HepG2 (cell line): ENCODE data around the gene NUP85. TPM values are rescaled to one million over a fixed set of nuclear protein-coding genes. Genes with fewer than 3 reads are reported as not detected.

Source experiments
- AHR ChIP-seq: IDR thresholded peaks from 2 replicates; pipeline ENCODE4 v1.6.1; 2018; ENCODE audit warnings: missing genetic modification reagents, missing compliant biosample characterization
- ARHGAP35 ChIP-seq: sonication (generic); formaldehyde crosslinking; IDR thresholded peaks from 2 replicates; pipeline ENCODE4 v1.9.0; 2022; ENCODE audit warnings: mild to moderate bottlenecking, inconsistent platforms, moderate library complexity, missing genetic modification reagents, borderline replicate concordance
- CCDC6 ChIP-seq: sonication (generic); formaldehyde crosslinking; IDR thresholded peaks from 2 replicates; pipeline ENCODE4 v1.8.1; 2022; ENCODE audit warnings: mild to moderate bottlenecking, missing genetic modification reagents, moderate library complexity
- FOXO1 ChIP-seq: sonication (generic); formaldehyde crosslinking; IDR thresholded peaks from 2 replicates; pipeline ENCODE4 v1.4.0; 2020; ENCODE audit warnings: missing genetic modification reagents
- ISX ChIP-seq: sonication (generic); formaldehyde crosslinking; conservative IDR thresholded peaks from 2 replicates; pipeline ENCODE4 v1.5.0; 2020; ENCODE audit warnings: missing genetic modification reagents
- LCORL ChIP-seq, 2 experiments: fragments of 450-650 bp in 1 of 2; sonication (generic) in 1 of 2; formaldehyde crosslinking in 1 of 2; IDR thresholded peaks; 2 replicates each; pipeline versions ENCODE4 v1.5.0 to v1.6.1; 2017 to 2020; ENCODE audit warnings: antibody characterized with exemption in 1 of 2, missing genetic modification reagents in 1 of 2
- MED1 ChIP-seq: sonication (generic); formaldehyde crosslinking; IDR thresholded peaks from 2 replicates; pipeline ENCODE4 v1.4.0; 2020; ENCODE audit warnings: missing genetic modification reagents
- NONO ChIP-seq, 2 experiments: fragments of 450-650 bp in 1 of 2; sonication (generic) in 1 of 2; formaldehyde crosslinking in 1 of 2; IDR thresholded peaks in 1 of 2; conservative IDR thresholded peaks in 1 of 2; 2 replicates each; pipeline versions ENCODE4 v1.6.1 to v1.8.0; 2017 to 2022; ENCODE audit warnings: mild to moderate bottlenecking in 1 of 2, missing genetic modification reagents in 1 of 2, moderate library complexity in 1 of 2
- NR2F1 ChIP-seq, 2 experiments: fragments of 450-650 bp in 1 of 2; formaldehyde crosslinking in 1 of 2; IDR thresholded peaks; 2 replicates each; pipeline versions ENCODE4 v1.5.0 to v1.6.1; 2016 to 2020; ENCODE audit warnings: mild to moderate bottlenecking in 1 of 2, missing compliant biosample characterization in 1 of 2, missing genetic modification reagents in 1 of 2, moderate library complexity in 1 of 2
- SATB2 ChIP-seq: sonication (generic); formaldehyde crosslinking; IDR thresholded peaks from 2 replicates; pipeline ENCODE4 v1.5.0; 2020; ENCODE audit warnings: missing genetic modification reagents
- SIN3A ChIP-seq: IDR thresholded peaks from 2 replicates; pipeline ENCODE4 v1.6.1; 2011; ENCODE audit warnings: low read depth, mild to moderate bottlenecking, control low read depth, low read length, borderline replicate concordance
- SSRP1 ChIP-seq: IDR thresholded peaks from 2 replicates; pipeline ENCODE4 v1.6.1; 2016; ENCODE audit warnings: control low read depth
- SUZ12 ChIP-seq: fragments of 150-350 bp; IDR thresholded peaks from 2 replicates; pipeline ENCODE4 v1.6.1; 2014; ENCODE audit warnings: low read depth, low read length
- TGIF2 ChIP-seq: IDR thresholded peaks from 2 replicates; pipeline ENCODE4 v1.6.1; 2016; ENCODE audit warnings: control low read depth, missing compliant biosample characterization
- THYN1 ChIP-seq: sonication (generic); formaldehyde crosslinking; IDR thresholded peaks from 2 replicates; pipeline ENCODE4 v1.8.1; 2023; ENCODE audit warnings: low read depth, mild to moderate bottlenecking, moderate library complexity, missing genetic modification reagents, borderline replicate concordance
- ZEB1 ChIP-seq: IDR thresholded peaks from 2 replicates; pipeline ENCODE4 v1.6.1; 2012; ENCODE audit warnings: mild to moderate bottlenecking, low read depth, inconsistent platforms; ENCODE audit not compliant: insufficient replicate concordance
- ZFY ChIP-seq: sonication (generic); formaldehyde crosslinking; IDR thresholded peaks from 2 replicates; pipeline ENCODE4 v1.4.0; 2020; ENCODE audit warnings: missing genetic modification reagents
- ZFYVE20 ChIP-seq: sonication (generic); formaldehyde crosslinking; IDR thresholded peaks from 2 replicates; pipeline ENCODE4 v1.8.0; 2023; ENCODE audit warnings: low read depth, mild to moderate bottlenecking, moderate library complexity, missing genetic modification reagents, borderline replicate concordance
- ZNF20 ChIP-seq: sonication (generic); formaldehyde crosslinking; IDR thresholded peaks from 2 replicates; pipeline ENCODE4 v1.4.0; 2020; ENCODE audit warnings: mild to moderate bottlenecking, moderate library complexity, missing genetic modification reagents
- ZNF432 ChIP-seq: sonication (generic); formaldehyde crosslinking; IDR thresholded peaks from 2 replicates; pipeline ENCODE4 v1.5.0; 2020; ENCODE audit warnings: missing genetic modification reagents, mild to moderate bottlenecking, borderline replicate concordance
- ZNF547 ChIP-seq: sonication (generic); formaldehyde crosslinking; IDR thresholded peaks from 2 replicates; pipeline ENCODE4 v1.5.1; 2020; ENCODE audit warnings: mild to moderate bottlenecking, missing genetic modification reagents
- ZNF616 ChIP-seq: sonication (generic); formaldehyde crosslinking; IDR thresholded peaks from 2 replicates; pipeline ENCODE4 v1.5.0; 2020; ENCODE audit warnings: low read depth, mild to moderate bottlenecking, missing genetic modification reagents
- ZNF792 ChIP-seq: IDR thresholded peaks from 2 replicates; pipeline ENCODE4 v1.6.1; 2016
- polyA plus RNA-seq, 8 experiments: library from polyadenylated mRNA; depleted of rRNA in 3 of 8; stranded (reverse) in 7 of 8; unstranded in 1 of 8; fragments of >200 nt; fragmentation: Illumina TruSeq in 4 of 8; extraction: Trizol in 4 of 8; gene quantifications; 2 replicates each; pipeline versions ENCODE4 v1.2.1 to v1.2.3, GENCODE V29; 2011 to 2016; ENCODE audit warnings: low read depth in 4 of 8, missing spikeins in 1 of 8, mixed read lengths in 1 of 8; ENCODE audit not compliant: insufficient read depth in 1 of 8
- total RNA-seq, 5 experiments: library from RNA; depleted of rRNA; stranded (reverse); fragments of >200 nt; fragmentation: Illumina TruSeq; extraction: Trizol; gene quantifications; 2 replicates each; pipeline ENCODE4 v1.2.3, GENCODE V29; 2016; ENCODE audit warnings: low read depth in 1 of 5
- TF ChIP-seq, protein P1 (sequence below): sonication (generic); formaldehyde crosslinking; IDR thresholded peaks from 2 replicates; pipeline ENCODE4 v1.4.0; 2020; ENCODE audit warnings: missing genetic modification reagents, mild to moderate bottlenecking, borderline replicate concordance
- TF ChIP-seq, protein P2 (sequence below), 2 experiments: sonication (generic) in 1 of 2; formaldehyde crosslinking in 1 of 2; IDR thresholded peaks; 2 replicates each; pipeline versions ENCODE4 v1.4.0 to v1.6.1; 2018 to 2020; ENCODE audit warnings: missing genetic modification reagents in 2 of 2, borderline replicate concordance in 1 of 2, low read depth in 1 of 2, mild to moderate bottlenecking in 1 of 2, missing biosample characterization in 1 of 2

The NUP85 gene
- total and polyA plus RNA-seq, 2 of the 13 experiments (the other 11 are each of a cell fraction or from before 2014, with no cell fraction given): 89.1 to 124 TPM

DNA sequence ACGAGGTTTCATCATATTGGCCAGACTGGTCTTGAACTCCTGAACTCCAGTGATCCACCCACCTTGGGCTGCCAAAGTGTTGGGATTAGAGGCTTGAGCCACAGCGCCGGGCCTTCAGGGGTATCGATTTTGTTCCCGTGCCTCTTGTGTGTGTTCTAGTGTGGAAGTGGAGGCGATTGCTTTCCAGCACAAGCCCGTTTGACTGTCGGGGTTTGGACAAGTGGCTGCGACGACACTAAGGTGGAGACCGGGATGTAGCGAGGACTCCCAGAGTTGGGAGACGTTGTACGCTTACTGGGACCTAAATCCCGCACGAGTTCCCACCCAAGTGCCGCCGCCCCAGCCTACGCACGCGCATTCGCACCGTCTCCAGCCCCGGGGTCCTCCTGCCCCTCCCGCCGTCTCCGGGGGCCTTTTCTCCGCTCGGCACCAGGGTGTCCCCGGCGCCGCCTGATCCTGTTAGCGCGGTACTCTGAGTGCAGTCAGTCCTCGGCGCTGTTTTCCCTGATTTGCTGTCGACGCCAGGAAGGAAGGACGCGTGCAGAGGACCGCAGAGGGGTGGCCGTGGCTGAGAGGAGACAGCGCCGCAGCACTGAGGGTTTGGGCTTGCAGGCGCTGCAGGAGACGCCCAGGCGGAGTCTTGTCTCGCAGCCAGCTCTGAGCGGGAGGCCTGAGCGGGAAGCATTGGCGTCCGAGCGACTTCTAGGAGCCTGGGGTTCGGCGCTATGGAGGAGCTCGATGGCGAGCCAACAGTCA, at the start of gene NUP85 (continued):
- TF ChIP-seq ZNF20 (CRISPR knock-in tag) (peak; percentile 93; the same call in 1 of the 2 replicates), NONO (IDR thresholded peaks at IDR 0.05) (no peak), NONO (CRISPR knock-in tag; conservative IDR thresholded peaks at IDR 0.05) (peak; percentile 81), SSRP1 (CRISPR knock-in tag) (no peak), CCDC6 (peak; percentile 97), FOXO1 (CRISPR knock-in tag) (no peak), THYN1 (CRISPR knock-in tag) (no peak), AHR (CRISPR knock-in tag) (peak; percentile 61), ZFYVE20 (CRISPR knock-in tag) (no peak), ZNF616 (CRISPR knock-in tag) (peak; percentile 57; the same call in 1 of the 2 replicates), SIN3A (peak; percentile 70), SATB2 (CRISPR knock-in tag) (peak; percentile 90; the same call in 1 of the 2 replicates), NR2F1 (CRISPR knock-in tag; IDR thresholded peaks at IDR 0.05) (no peak), LCORL (IDR thresholded peaks at IDR 0.05) (peak; percentile 65; the same call in 1 of the 2 replicates), LCORL (CRISPR knock-in tag; IDR thresholded peaks at IDR 0.05) (peak; percentile 79), ZNF792 (CRISPR knock-in tag) (peak; percentile 85; the same call in 1 of the 2 replicates), ARHGAP35 (CRISPR knock-in tag) (peak; percentile 93; the same call in 1 of the 2 replicates), ZNF547 (CRISPR knock-in tag) (peak; percentile 86; the same call in 1 of the 2 replicates), TGIF2 (peak; percentile 77), ZFY (CRISPR knock-in tag) (peak; percentile 88), MED1 (CRISPR knock-in tag) (peak; percentile 72), ISX (CRISPR knock-in tag) (0 out of 2 replicates have a peak, but pooled peaks have one; percentile 50), SUZ12 (no peak), ZEB1 (peak; percentile 55), ZNF432 (CRISPR knock-in tag) (no peak)
- TF ChIP-seq, protein P1, sequence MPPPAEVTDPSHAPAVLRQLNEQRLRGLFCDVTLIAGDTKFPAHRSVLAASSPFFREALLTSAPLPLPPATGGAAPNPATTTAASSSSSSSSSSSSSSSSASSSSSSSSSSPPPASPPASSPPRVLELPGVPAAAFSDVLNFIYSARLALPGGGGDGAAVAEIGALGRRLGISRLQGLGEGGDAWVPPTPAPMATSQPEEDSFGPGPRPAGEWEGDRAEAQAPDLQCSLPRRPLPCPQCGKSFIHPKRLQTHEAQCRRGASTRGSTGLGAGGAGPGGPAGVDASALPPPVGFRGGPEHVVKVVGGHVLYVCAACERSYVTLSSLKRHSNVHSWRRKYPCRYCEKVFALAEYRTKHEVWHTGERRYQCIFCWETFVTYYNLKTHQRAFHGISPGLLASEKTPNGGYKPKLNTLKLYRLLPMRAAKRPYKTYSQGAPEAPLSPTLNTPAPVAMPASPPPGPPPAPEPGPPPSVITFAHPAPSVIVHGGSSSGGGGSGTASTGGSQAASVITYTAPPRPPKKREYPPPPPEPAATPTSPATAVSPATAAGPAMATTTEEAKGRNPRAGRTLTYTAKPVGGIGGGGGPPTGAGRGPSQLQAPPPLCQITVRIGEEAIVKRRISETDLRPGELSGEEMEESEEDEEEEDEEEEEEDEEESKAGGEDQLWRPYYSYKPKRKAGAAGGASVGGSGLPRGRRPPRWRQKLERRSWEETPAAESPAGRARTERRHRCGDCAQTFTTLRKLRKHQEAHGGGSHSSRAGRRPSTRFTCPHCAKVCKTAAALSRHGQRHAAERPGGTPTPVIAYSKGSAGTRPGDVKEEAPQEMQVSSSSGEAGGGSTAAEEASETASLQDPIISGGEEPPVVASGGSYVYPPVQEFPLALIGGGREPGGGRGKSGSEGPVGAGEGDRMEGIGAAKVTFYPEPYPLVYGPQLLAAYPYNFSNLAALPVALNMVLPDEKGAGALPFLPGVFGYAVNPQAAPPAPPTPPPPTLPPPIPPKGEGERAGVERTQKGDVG (CRISPR knock-in tag): peak; percentile 67; the same call in 1 of the 2 replicates
- TF ChIP-seq, protein P2, sequence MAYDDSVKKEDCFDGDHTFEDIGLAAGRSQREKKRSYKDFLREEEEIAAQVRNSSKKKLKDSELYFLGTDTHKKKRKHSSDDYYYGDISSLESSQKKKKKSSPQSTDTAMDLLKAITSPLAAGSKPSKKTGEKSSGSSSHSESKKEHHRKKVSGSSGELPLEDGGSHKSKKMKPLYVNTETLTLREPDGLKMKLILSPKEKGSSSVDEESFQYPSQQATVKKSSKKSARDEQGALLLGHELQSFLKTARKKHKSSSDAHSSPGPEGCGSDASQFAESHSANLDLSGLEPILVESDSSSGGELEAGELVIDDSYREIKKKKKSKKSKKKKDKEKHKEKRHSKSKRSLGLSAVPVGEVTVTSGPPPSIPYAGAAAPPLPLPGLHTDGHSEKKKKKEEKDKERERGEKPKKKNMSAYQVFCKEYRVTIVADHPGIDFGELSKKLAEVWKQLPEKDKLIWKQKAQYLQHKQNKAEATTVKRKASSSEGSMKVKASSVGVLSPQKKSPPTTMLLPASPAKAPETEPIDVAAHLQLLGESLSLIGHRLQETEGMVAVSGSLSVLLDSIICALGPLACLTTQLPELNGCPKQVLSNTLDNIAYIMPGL (CRISPR knock-in tag; IDR thresholded peaks at IDR 0.05; ENCODE audit: borderline replicate concordance in 1 of 2, low read depth in 1 of 2): peak; percentile 93 to 95
